Breast epithelium (tissue), 3 donors: ENCODE data around the gene DNAJB12.

ENCODE experiments used
- CTCF ChIP-seq, 3 donors: fragments of 450-650 bp; IDR thresholded peaks; one replicate each; pipeline ENCODE4 v1.5.1; 2016 to 2017; ENCODE audit warnings: antibody characterized with exemption in 3 of 3, mild to moderate bottlenecking in 3 of 3, moderate library complexity in 3 of 3
- POLR2AphosphoS5 ChIP-seq, 3 donors: sonication (generic); formaldehyde crosslinking; IDR thresholded peaks; one replicate each; pipeline ENCODE4 v1.6.1; 2017; ENCODE audit warnings: antibody characterized with exemption in 3 of 3

DNA sequence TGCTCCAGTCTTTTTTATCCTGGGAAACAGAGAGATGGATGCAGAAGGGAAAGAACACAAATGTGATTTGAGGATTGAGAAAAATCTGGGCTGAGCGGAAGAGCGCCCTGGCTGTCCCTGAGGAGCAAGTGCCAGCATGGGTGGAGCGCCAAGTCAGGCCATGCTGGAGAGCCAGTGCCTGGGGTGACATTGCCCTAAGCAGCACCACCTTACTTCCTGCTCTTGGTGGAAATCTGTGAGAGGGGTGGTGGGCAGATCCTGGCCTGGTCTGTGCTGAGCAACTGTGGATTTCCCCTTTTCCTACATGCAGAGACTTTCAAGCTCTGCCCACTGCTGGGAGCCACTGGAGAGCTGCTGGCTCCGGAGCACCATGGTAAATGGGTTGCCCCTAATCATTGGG is 44.1 kb downstream of the DNAJB12 start:
- TF ChIP-seq CTCF (IDR thresholded peaks at IDR 0.05) (no peak), POLR2AphosphoS5 (IDR thresholded peaks at IDR 0.05) (no peak)
